ENCODE results near the gene BEND3. TPM values are rescaled to one million over a fixed set of nuclear protein-coding genes. Genes with fewer than 3 reads are reported as not detected.

BEND3 gene
- total RNA-seq, 1 donor from 2014 or later = 4.5 TPM

DNA sequence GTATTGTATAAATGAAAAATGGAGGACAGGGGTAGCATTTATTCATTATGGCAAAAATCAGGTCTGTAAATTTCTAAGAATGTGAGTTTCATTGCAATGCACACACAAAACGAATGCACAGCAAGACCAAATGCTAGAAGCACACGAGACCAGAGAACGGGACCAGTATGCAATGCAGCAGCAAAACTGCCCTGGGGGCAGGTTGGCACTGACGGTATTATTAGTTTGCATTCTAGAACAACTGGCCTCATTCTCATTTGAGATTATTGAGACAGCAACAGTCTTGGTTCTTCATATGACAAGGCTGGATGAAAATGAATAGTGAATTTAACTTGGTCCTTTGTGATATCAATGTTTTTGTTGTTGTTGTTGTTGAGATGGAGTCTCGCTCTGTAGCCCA is 96.3 kb downstream of the BEND3 start:
- H3K27me3 Mint-ChIP-seq (ENCODE audit: unreplicated experiment) = peaks cover 19% of the 10 kb centered on the region

More for the DNA sequence above, 96.3 kb downstream of the BEND3 start:
- no peaks in the 10 kb centered on the region for H3K9me3 Mint-ChIP-seq (ENCODE audit: unreplicated experiment)
- no peaks in the 10 kb centered on the region for H3K4me1 Mint-ChIP-seq (ENCODE audit: unreplicated experiment)
- H3K27ac Mint-ChIP-seq (ENCODE audit: unreplicated experiment) = no peak overlapping the region
- no peak for DNase-seq (ENCODE audit: extremely low spot score, unreplicated experiment)
- TF ChIP-seq, protein P1, sequence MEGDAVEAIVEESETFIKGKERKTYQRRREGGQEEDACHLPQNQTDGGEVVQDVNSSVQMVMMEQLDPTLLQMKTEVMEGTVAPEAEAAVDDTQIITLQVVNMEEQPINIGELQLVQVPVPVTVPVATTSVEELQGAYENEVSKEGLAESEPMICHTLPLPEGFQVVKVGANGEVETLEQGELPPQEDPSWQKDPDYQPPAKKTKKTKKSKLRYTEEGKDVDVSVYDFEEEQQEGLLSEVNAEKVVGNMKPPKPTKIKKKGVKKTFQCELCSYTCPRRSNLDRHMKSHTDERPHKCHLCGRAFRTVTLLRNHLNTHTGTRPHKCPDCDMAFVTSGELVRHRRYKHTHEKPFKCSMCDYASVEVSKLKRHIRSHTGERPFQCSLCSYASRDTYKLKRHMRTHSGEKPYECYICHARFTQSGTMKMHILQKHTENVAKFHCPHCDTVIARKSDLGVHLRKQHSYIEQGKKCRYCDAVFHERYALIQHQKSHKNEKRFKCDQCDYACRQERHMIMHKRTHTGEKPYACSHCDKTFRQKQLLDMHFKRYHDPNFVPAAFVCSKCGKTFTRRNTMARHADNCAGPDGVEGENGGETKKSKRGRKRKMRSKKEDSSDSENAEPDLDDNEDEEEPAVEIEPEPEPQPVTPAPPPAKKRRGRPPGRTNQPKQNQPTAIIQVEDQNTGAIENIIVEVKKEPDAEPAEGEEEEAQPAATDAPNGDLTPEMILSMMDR (IDR thresholded peaks at IDR 0.05) = no peak
- no peak overlapping the region for H3K4me3 Mint-ChIP-seq (ENCODE audit: unreplicated experiment)
- H3K36me3 Mint-ChIP-seq (ENCODE audit: unreplicated experiment) = no peaks in the 10 kb centered on the region

Other genes starting within 250 kb of the BEND3 start
- 0.30 and 0.42 TPM in 2 replicates for gene CD24, start 140.8 kb downstream of the BEND3 start, total RNA-seq
- gene MTRES1, start 87.3 kb downstream of the BEND3 start, total RNA-seq = 19.1 and 19.7 TPM in 2 replicates

All from osteocyte (in vitro differentiated cells).